ENCODE measurements around the gene ACOXL. TPM values are rescaled to one million over a fixed set of nuclear protein-coding genes. Genes with fewer than 3 reads are reported as not detected.

The ACOXL gene
- total and polyA plus RNA-seq, 2 of the 8 experiments (the other 6 are each of a cell fraction or from before 2014, with no cell fraction given) = 11.4 to 20.6 TPM

DNA sequence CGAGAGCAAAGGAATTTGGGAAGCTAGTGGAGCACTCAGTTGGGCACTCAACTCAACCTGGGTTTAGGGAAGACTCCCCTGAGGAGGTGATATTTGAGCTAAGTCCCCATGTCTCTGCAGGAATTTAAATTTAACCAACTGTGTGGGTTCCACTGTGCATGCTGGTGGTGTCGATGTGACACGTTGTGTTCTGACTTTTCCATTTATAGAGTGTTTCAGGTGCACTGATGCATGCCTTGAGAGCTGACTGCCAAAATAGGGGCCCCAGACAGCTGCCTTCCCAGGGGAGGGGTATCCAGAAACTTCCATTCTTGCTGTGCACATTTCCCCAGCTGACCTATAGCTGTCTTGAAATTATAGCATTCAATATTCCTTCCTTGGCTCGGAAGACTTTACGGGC, 324.7 kb downstream of the ACOXL start:
- no peak overlapping the region for H2BK5ac ChIP-seq (ENCODE audit: low read depth, low read length)
- no peak overlapping the region for H3K4ac ChIP-seq (replicated peaks; ENCODE audit: insufficient read length, low read depth, low read length)
- no peaks in the 10 kb centered on the region for H3K79me1 ChIP-seq (ENCODE audit: low read depth, low read length)
- H2BK120ac ChIP-seq (replicated peaks; ENCODE audit: low read depth, low read length) = no peak overlapping the region
- no peak for DNase-seq (ENCODE audit: low read depth in 1 of 2, low spot score in 2 of 2)
- no peak overlapping the region for H3K23ac ChIP-seq (ENCODE audit: insufficient read length)
- CTCF ChIA-PET (ENCODE audit: partially characterized antibody) = interaction anchor here (0.9 to 1.8 kb wide), 4 partner anchors 10 to 180 kb away, joined by 3 to 6 read pairs (median 3); no protein-coding TSS in a partner anchor
- no peak overlapping the region for H4K5ac ChIP-seq (ENCODE audit: insufficient read length, low read depth, low read length)
- H4K20me1 ChIP-seq (replicated peaks in 1 of 2; ENCODE audit: control insufficient read depth in 1 of 2, insufficient read depth in 2 of 2, low read length in 2 of 2) = no peaks in the 10 kb centered on the region
- H2AFZ ChIP-seq (ENCODE audit: low read length) = no peak overlapping the region
- H2BK12ac ChIP-seq (ENCODE audit: low read depth, low read length) = no peak overlapping the region
- POLR2A ChIA-PET (ENCODE audit: partially characterized antibody) = interaction anchor here (1.1 kb wide), 1 partner anchor 8 kb away, joined by 3 read pairs; no protein-coding TSS in a partner anchor
- no peak overlapping the region for H4K91ac ChIP-seq (replicated peaks; ENCODE audit: insufficient read length, low read length)
- H3K36me3 ChIP-seq (ENCODE audit: control insufficient read depth in 2 of 4, insufficient read depth in 4 of 4, low read length in 3 of 4) = no peaks in the 10 kb centered on the region; a peak in 1 of 8 replicates
- H3K18ac ChIP-seq (ENCODE audit: extremely low read depth, low read length) = no peak overlapping the region
- H3K4me1 ChIP-seq (replicated peaks in 1 of 4; ENCODE audit: control insufficient read depth in 3 of 4, insufficient read depth in 4 of 4, low read length in 3 of 4) = no peaks in the 10 kb centered on the region
- no peaks in the 10 kb centered on the region for H3K79me2 ChIP-seq (ENCODE audit: control insufficient read depth in 1 of 2, insufficient read depth in 2 of 2, low read length in 2 of 2)
- H3K9ac ChIP-seq (replicated peaks in 1 of 4; ENCODE audit: extremely low read depth in 1 of 4, low read depth in 3 of 4, low read length in 3 of 4) = no peak overlapping the region
- H4K8ac ChIP-seq (ENCODE audit: extremely low read depth, insufficient read depth, low read length) = no peak overlapping the region
- H3K27ac ChIP-seq (ENCODE audit: low read depth, low read length) = no peak overlapping the region
- no peaks in the 10 kb centered on the region for H3K9me3 ChIP-seq (ENCODE audit: insufficient read depth in 2 of 2, low read depth in 1 of 2, low read length in 1 of 2)
- no peak for FAIRE-seq
- no peak overlapping the region for H3K56ac ChIP-seq (replicated peaks; ENCODE audit: insufficient read length, low read depth, low read length)
- H2BK20ac ChIP-seq (ENCODE audit: low read length) = no peak overlapping the region
- no peak overlapping the region for H3K4me2 ChIP-seq (ENCODE audit: insufficient read depth in 1 of 2, low read depth in 2 of 2, low read length in 2 of 2)
- H3K14ac ChIP-seq (ENCODE audit: insufficient read length) = no peak overlapping the region
- H2AK5ac ChIP-seq (ENCODE audit: low read depth, low read length) = no peak overlapping the region
- 91% methylated on average over 5 of the region's 5 CpGs; no CpG with 5 or more reads in 1 of the 2 experiments for WGBS, 2 experiments (ENCODE audit: extremely low coverage in 1 of 2, insufficient coverage in 1 of 2, insufficient read length in 1 of 2, insufficient replicate concordance in 2 of 2, low coverage in 1 of 2, low lambda C conversion rate in 2 of 2, missing lambda C conversion rate in 1 of 2)
- no peaks in the 10 kb centered on the region for H3K23me2 ChIP-seq (ENCODE audit: low read depth, low read length)
- H3K4me3 ChIP-seq (ENCODE audit: extremely low read depth in 1 of 4, insufficient read depth in 2 of 4, low read depth in 3 of 4, low read length in 4 of 4) = no peak overlapping the region
- no peaks in the 10 kb centered on the region for H3K27me3 ChIP-seq (replicated peaks in 1 of 4; ENCODE audit: control insufficient read depth in 3 of 4, extremely low read depth in 1 of 4, insufficient read depth in 3 of 4, low read length in 3 of 4)
- no peak overlapping the region for H2BK15ac ChIP-seq (ENCODE audit: low read length)
- TF ChIP-seq SAP30 (IDR thresholded peaks at IDR 0.05; ENCODE audit: insufficient read depth, insufficient replicate concordance, low read length) (no peak), GABPA (IDR thresholded peaks at IDR 0.05; ENCODE audit: borderline replicate concordance, insufficient read depth, low read length) (no peak), POLR2A (IDR thresholded peaks at IDR 0.05; ENCODE audit: control extremely low read depth in 1 of 2, low read depth in 2 of 2, low read length in 2 of 2) (no peak), TBP (IDR thresholded peaks at IDR 0.05; ENCODE audit: low read depth, low read length) (no peak), PHF8 (conservative IDR thresholded peaks at IDR 0.05; ENCODE audit: low read depth, low read length) (no peak), CHD1 (IDR thresholded peaks at IDR 0.05; ENCODE audit: low read depth, low read length) (no peak), KDM4A (IDR thresholded peaks at IDR 0.05; ENCODE audit: low read depth, low read length, severe bottlenecking) (no peak), TEAD4 (IDR thresholded peaks at IDR 0.05; ENCODE audit: low read depth, low read length) (no peak), GTF2F1 (IDR thresholded peaks at IDR 0.05; ENCODE audit: borderline replicate concordance, low read depth, low read length) (no peak), FOSL1 (IDR thresholded peaks at IDR 0.05; ENCODE audit: insufficient read depth, low read depth, low read length) (no peak), SUZ12 (IDR thresholded peaks at IDR 0.05; ENCODE audit: low read length) (no peak), EZH2 (IDR thresholded peaks at IDR 0.05; ENCODE audit: low read depth, low read length, severe bottlenecking) (no peak), CHD2 (IDR thresholded peaks at IDR 0.05; ENCODE audit: low read length) (no peak)
- TF ChIP-seq, protein P1, sequence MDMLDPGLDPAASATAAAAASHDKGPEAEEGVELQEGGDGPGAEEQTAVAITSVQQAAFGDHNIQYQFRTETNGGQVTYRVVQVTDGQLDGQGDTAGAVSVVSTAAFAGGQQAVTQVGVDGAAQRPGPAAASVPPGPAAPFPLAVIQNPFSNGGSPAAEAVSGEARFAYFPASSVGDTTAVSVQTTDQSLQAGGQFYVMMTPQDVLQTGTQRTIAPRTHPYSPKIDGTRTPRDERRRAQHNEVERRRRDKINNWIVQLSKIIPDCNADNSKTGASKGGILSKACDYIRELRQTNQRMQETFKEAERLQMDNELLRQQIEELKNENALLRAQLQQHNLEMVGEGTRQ (IDR thresholded peaks at IDR 0.05; ENCODE audit: low read length) = no peak
